A673 (cell line): ENCODE measurements around the gene TANC1. TPM values are rescaled to one million over a fixed set of nuclear protein-coding genes. Genes with fewer than 3 reads are reported as not detected.

Experiments used
- BruUV-seq: library from RNA; stranded (reverse); fragments of 400-500 nt; replicated peaks from 2 replicates; lab custom pipeline; 2021; lab: Mats Ljungman, UMichigan
- CTCF ChIA-PET: fragments of 300-600 bp; sonication (Branson Sonifier 250); formaldehyde crosslinking; loops from one replicate; lab custom pipeline; 2022; ENCODE audit warnings: antibody characterized with exemption; lab: Charles Lee
- POLR2A ChIA-PET: fragments of 300-600 bp; sonication (Branson Sonifier 250); formaldehyde crosslinking; loops from one replicate; lab custom pipeline; 2022; ENCODE audit warnings: antibody characterized with exemption; ENCODE audit not compliant: low non-redundant PET; lab: Charles Lee
- DNase-seq: peaks from one replicate; pipeline ENCODE4 v3.0.0-alpha.2; 2015; ENCODE audit warnings: low spot score
- H3K27ac ChIP-seq: fragments of 200-600 bp; sonication (generic); 2 replicates; pipeline ENCODE4 v1.5.1; 2016; ENCODE audit warnings: mixed run types, low read depth, mild to moderate bottlenecking, mixed read lengths, antibody characterized with exemption, low read length; ENCODE audit not compliant: poor library complexity, severe bottlenecking
- H3K27me3 ChIP-seq: fragments of 200-600 bp; sonication (generic); replicated peaks from 2 replicates; pipeline ENCODE4 v1.6.1; 2017; ENCODE audit warnings: mixed run types, low read depth, mild to moderate bottlenecking, mixed read lengths, antibody characterized with exemption, low read length; ENCODE audit not compliant: insufficient read depth, poor library complexity
- H3K36me3 ChIP-seq: fragments of 200-600 bp; sonication (generic); 2 replicates; pipeline ENCODE4 v1.6.1; 2016; ENCODE audit warnings: mixed run types, mild to moderate bottlenecking, mixed read lengths, antibody characterized with exemption, low read length; ENCODE audit not compliant: insufficient read depth, poor library complexity, severe bottlenecking
- H3K4me1 ChIP-seq: fragments of 200-600 bp; sonication (generic); 2 replicates; pipeline ENCODE4 v1.6.1; 2017; ENCODE audit warnings: mixed run types, mild to moderate bottlenecking, mixed read lengths, antibody characterized with exemption, low read length; ENCODE audit not compliant: insufficient read depth, poor library complexity, severe bottlenecking
- H3K4me3 ChIP-seq: fragments of 200-600 bp; sonication (generic); 2 replicates; pipeline ENCODE4 v1.5.1; 2016; ENCODE audit warnings: low read depth, mixed run types, mild to moderate bottlenecking, mixed read lengths, low read length; ENCODE audit not compliant: poor library complexity, severe bottlenecking
- H3K9me3 ChIP-seq: fragments of 200-600 bp; sonication (generic); 2 replicates; pipeline ENCODE4 v1.6.1; 2016; ENCODE audit warnings: mixed run types, low read depth, mild to moderate bottlenecking, mixed read lengths, antibody characterized with exemption, low read length; ENCODE audit not compliant: poor library complexity, severe bottlenecking
- CTCF ChIP-seq: fragments of 300-800, 200-600 bp; sonication (generic); conservative IDR thresholded peaks from 2 replicates; pipeline ENCODE4 v1.5.1; 2017; ENCODE audit warnings: low read depth, mild to moderate bottlenecking, antibody characterized with exemption, low read length, moderate library complexity, mixed read lengths
- EZH2 ChIP-seq: fragments of 200-600 bp; sonication (generic); IDR thresholded peaks from 2 replicates; pipeline ENCODE4 v1.6.1; 2017; ENCODE audit warnings: borderline replicate concordance, low read depth, mild to moderate bottlenecking, mixed read lengths, antibody characterized with exemption, low read length; ENCODE audit not compliant: poor library complexity, severe bottlenecking
- intact Hi-C: fragments of 100-400 bp; cut with micrococcal nuclease; formaldehyde crosslinking; loops from one replicate; pipeline ENCODE4 v1.10.0; 2022; ENCODE audit not compliant: unreplicated experiment
- total RNA-seq: library from RNA; stranded (reverse); gene quantifications from 2 replicates; pipeline ENCODE4 v1.2.3, GENCODE V29; 2021

TANC1 gene
- total RNA-seq, 1 experiment from 2014 or later, result 9.0 TPM

GRCh38 chr2:158970241-158970751 is 1.9 kb downstream of the TANC1 start:
- no peak for TF ChIP-seq CTCF
- no peak for TF ChIP-seq EZH2
- Histone ChIP-seq H3K36me3 (no peaks in the 10 kb centered on the region), H3K27me3 (no peaks in the 10 kb centered on the region), H3K9me3 (no peaks in the 10 kb centered on the region), H3K27ac (no peak overlapping the region), H3K4me1 (peaks cover 21% of the 10 kb centered on the region), H3K4me3 (peak overlapping the region; percentile 90)
- BruUV-seq, result no TSS peak
- CTCF ChIA-PET, result interaction anchor here (0.6 to 1.2 kb wide), 2 partner anchors 16 to 149 kb away, joined by 3 to 4 read pairs; no protein-coding TSS in a partner anchor
- POLR2A ChIA-PET, result no interaction called here
- DNase-seq, result no peak
- intact Hi-C loops, result no loop called here

- no peaks in the 10 kb centered on the region for H3K27me3 ChIP-seq
- DNase-seq, result peak; percentile 28
- peaks cover 17% of the 10 kb centered on the region for H3K4me1 ChIP-seq
- H3K9me3 ChIP-seq, result no peaks in the 10 kb centered on the region
- ChIA-PET POLR2A (no interaction called here), CTCF (no interaction called here)
- TF ChIP-seq CTCF (no peak), EZH2 (no peak)
- no peaks in the 10 kb centered on the region for H3K36me3 ChIP-seq
- no TSS peak for BruUV-seq
- intact Hi-C loops, result no loop called here
- H3K4me3 ChIP-seq, result no peak overlapping the region
- H3K27ac ChIP-seq, result no peak overlapping the region
These were observed 4.9 kb downstream of the TANC1 start for GRCh38 chr2:158973116-158973956.

GRCh38 chr2:158975271-158975921 is 7.0 kb downstream of the TANC1 start:
- ChIA-PET POLR2A (interaction anchor here (0.6 kb wide), 1 partner anchor 561 kb away, joined by 4 read pairs; no protein-coding TSS in a partner anchor), CTCF (no interaction called here)
- no peak for DNase-seq
- Histone ChIP-seq H3K9me3 (no peaks in the 10 kb centered on the region), H3K4me3 (no peak overlapping the region), H3K27ac (no peak overlapping the region), H3K4me1 (peaks cover 16% of the 10 kb centered on the region), H3K27me3 (no peaks in the 10 kb centered on the region), H3K36me3 (no peaks in the 10 kb centered on the region)
- no TSS peak for BruUV-seq
- intact Hi-C loops, result no loop called here
- TF ChIP-seq EZH2 (no peak), CTCF (no peak)
